Hematopoietic multipotent progenitor cell treated with erythropoietin and hydrocortisone succinate and interleukin-3 and kit ligand, for 15 days (in vitro differentiated cells): Measurements from ENCODE around the gene RBM44.
"Not testable (repeated sequence)": the region's sequence is repeated elsewhere in the genome, so short reads cannot be mapped to it uniquely, and the experiment has no call there.

Experiments used
- DNase-seq: peaks from one replicate; pipeline ENCODE4 v3.0.0-alpha.2; 2015; ENCODE audit warnings: low spot score

The RBM44 gene, protein sequence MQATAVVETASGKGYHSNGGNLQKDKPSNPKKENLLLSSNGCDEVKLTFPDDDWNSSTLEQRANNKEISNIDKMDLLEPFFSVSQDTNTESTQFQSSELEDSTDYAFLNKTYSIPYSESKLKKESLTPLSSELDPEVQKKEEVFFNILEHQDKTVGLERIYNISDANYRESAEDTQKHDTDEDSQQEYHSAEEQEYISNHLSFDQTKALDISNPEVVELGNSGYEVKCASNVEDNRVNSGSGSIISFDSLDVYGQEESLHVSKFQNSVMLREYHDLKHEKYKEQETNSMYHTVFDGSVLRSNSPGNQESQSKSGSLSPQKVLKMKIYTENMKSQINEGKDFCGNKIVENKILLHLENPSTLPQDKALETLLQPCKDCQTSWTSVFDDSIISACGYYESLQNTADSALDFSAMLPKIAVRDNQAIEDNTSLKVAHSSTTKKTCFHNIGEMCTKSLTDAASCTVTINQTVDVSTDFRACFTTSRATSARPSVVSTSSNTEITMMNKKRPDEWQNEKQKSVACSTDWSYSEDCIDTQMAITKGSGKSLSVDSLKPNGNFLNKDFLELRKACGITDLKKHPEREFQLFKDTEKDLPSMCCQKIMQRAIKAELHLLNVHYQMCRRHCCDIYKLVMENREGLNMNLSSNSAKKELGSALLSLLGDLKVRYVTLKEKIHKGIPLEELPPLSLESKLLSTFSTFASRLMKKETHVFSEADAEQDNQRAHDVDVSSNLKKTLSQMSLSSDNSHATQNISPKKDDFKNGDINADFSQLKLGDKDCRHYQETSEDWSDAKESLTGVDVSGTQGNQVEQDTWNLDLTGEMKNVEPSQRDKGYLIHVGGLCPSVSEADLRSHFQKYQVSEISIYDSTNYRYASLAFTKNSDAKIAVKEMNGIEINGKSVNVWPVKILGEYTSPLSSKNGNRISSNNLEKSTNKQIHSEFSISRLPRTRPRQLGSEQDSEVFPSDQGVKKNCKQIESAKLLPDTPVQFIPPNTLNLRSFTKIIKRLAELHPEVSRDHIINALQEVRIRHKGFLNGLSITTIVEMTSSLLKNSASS

DNA sequence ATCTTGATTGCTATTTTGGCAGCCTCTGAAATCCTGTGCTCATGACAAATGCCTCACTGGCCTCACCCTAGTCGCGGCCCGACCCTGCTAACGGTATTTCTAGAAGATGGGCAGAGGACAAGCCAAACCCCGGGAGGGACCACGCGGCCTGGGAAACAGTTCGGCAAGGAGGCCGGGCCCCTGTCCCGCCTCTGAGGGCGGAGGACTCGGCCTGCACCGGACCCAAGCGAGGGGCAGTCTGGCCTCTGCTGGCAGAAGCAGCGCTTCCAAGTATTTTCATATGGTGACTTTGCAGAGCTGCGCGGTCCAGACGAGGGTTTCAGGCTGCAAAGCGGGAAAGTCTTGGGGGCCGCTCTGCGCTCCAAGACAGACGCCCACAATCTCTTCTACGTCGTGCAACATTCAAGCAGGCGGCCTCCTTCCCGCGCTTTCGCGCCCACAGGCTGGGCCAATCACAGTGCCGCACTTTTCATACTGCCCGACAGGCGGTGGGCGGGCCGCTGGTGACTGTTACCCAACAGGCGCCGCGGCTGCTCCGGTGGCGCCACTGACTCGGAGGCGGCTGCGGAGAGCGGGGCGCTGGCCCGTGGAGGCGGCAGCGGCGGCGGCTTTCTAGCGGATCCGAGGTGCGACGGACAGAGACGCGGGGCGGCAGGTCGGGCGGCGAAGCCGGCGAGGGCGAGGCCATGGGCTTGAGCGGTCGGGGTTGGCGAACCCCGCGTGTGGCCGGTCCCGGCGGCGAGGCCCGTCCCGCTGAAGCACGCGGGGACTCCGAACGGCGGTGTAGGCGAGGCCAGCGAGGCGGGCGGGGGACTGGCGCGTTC is at the start of gene RBM44:
Gene RBM44 (plus strand): TSS at position 544 of the 824 bp plus-strand sequence. CDS start 14,831 bp downstream, outside the sequence.
- no peak for DNase-seq

DNA sequence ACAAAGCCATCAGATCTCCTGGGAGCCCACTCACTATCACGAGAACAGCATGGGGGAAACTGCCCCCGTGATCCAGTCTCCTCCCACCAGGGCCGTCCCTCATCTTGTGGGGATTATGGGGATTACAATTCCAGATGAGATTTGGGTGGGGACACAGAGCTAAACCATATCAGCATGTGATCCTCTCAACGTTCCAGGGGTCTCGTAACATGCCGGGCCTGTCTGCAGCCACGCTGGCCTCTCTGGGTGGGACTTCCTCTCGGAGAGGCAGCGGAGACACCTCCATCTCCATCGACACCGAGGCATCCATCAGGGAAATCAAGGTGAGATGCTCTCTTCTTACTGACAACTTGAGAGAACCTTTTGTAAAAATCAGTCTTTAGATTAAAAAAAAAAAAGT is 49.6 kb upstream of the RBM44 start:
- DNase-seq, result no peak

DNA sequence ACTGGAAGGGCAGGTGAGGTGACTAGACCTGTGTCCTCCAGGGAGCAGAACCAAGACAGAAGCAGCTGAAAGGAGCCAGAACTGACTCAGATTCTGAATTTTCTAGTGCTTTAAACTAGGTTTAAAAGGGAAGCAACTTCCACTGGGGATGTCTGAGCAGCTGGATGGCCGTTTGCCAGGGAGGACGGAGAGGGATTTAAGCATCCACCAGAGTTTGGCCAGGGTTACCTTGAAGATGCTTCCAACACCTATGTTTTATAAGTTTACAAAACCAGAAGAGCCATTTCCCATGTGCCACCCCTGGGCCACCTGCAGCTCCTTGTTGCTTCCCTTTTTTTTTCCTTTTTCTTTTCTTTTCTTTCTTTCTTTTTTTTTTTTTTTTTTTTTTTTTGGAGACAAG is 48.6 kb upstream of the RBM44 start:
- DNase-seq, result no peak

DNA sequence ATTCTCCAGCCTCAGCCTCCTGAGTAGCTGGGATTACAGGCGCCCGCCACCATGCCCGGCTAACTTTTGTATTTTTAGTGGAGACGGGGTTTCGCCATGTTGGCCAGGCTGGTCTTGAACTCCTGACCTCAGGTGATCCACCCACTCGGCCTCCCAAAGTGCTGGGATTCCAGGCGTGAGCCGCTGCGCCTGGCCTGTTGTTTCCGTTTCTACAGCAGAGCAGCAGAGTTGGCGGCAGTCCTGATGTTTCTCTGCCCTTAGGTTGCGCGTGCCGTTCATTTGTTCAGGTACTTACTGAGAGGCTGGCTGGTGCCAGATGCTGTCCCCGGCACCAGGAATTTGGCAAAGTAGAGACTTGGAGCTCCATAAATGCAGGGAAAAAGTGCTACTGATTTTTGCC is 48.1 kb upstream of the RBM44 start:
- not testable (repeated sequence) for DNase-seq

DNA sequence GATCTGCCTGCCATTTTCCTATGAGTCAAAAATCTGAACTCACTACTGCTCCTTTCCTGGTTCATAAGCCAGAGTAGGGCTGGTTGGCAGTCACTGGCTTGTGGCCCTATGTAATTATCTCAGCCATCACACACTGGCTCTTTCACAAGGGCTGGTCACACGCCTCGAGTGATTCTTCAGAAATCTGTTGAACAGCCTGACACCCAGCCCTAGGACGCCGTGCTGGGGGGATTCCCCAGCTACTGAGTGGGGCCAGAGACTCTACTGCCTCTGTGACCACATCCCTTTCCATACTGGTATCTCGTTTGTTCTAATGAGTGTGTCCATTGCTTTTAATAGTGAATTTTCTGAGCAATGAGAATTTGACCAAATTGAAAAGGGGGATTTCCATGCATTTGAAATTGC is 45.8 kb upstream of the RBM44 start:
- DNase-seq, result no peak

DNA sequence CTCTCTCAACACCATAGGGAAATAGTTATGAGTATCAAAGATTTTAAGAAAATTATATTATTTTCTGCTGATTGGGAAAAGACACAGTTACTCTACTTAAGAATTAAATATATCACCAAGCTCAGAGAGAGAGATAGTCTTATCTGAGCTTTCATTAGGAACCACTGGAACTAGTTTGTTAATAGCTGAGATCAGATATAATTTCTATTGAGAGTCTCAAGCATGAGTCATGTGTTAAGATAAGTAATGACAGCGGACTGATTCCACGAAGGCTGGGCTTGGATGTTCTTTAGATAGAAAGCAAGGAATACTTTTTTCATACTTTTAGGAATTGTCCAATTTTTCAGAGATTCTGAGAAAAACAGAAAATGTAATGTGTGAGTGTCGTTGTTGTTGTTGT is 44.4 kb upstream of the RBM44 start:
- no peak for DNase-seq

DNA sequence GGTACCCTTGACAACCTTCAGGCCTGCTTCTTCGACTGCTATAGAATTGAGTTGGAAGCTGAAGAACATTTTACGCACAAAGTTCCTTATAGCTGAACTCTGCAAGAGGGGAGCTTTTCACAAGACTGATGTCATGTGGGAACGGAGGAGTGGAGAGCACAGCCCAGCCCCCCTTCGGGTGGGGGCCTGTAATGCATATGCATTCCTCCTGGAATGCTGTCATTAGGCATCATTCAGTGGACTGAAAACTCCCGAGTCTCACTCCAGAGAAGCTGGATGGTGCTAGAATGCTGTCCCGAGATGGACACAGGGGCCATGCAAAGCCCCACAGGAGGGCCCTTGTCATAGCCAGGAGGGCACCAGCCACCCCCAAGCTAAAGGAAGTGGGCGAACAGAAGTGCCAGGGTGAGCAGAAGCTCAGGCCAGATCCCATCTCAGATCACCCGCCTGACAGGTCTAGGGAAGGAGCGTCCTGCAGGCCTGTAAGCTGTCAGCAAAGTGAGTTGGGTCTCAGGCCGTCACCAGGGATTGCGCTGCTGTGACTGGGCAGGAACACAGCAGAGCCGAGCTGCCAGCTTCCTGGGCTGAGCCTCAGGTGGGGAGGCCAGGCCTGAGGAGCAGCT is 43.8 kb upstream of the RBM44 start:
- DNase-seq, result no peak

DNA sequence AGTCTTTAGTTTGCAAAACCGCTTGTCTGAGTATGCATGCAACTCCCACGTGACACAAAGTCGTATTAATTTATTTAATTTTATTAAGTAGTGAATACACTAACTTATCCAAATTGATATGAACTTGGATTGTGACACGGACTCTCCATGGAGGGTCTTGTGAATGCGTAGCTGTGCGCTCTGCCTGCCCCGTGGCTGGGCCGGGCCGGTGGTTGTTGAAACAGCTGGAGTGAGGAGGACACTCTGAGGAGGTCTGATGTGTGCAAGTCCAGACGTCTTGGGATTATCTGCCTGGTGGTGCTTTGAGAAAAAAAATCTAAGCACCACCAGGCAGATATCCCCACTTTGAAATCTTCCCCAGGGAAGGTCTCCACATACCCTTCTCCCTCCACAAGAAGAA is 41.0 kb upstream of the RBM44 start:
- no peak for DNase-seq

DNA sequence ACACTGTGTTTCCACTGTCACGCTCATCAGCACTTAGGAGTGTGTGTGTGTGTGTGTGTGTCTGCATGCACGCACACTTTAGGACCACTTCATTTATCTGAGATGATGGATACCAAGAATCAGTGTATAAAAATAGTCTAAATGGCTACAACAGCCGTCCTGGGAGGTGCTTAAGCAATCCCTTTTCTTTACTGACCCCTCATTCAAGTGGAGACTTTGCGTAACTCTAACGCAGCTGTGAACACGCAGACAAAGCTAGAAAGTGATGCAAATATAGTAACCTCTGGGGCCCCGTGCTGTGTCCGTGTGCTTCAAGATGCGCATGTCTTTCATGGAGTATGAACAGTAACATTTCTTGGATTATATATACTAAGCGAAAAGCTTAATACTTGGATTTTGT is 40.4 kb upstream of the RBM44 start:
- DNase-seq, result no peak

DNA sequence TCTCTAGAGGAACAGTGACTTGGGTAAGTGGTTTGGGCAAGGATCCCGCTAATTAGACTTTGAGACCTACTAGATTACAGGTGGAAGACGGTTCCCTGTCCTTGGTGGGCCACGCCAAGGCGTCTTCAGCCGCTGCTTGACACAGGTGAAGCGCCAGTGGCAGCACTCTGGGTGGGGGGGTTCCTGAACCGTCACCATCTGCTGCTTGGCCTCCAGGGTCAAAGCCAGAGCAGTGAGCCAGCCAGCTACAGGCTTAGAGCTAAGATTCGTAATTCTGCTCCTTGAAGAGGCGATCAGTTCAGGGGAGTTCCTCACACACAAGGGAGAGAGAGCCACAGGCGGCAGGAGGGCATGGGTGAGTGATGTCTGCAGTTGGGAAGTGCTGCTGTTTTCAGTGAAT is 39.4 kb upstream of the RBM44 start:
- DNase-seq, result no peak

- DNase-seq, result no peak
Observed at GRCh38 chr2:237760506-237761502, 37.8 kb upstream of the RBM44 start.

DNA sequence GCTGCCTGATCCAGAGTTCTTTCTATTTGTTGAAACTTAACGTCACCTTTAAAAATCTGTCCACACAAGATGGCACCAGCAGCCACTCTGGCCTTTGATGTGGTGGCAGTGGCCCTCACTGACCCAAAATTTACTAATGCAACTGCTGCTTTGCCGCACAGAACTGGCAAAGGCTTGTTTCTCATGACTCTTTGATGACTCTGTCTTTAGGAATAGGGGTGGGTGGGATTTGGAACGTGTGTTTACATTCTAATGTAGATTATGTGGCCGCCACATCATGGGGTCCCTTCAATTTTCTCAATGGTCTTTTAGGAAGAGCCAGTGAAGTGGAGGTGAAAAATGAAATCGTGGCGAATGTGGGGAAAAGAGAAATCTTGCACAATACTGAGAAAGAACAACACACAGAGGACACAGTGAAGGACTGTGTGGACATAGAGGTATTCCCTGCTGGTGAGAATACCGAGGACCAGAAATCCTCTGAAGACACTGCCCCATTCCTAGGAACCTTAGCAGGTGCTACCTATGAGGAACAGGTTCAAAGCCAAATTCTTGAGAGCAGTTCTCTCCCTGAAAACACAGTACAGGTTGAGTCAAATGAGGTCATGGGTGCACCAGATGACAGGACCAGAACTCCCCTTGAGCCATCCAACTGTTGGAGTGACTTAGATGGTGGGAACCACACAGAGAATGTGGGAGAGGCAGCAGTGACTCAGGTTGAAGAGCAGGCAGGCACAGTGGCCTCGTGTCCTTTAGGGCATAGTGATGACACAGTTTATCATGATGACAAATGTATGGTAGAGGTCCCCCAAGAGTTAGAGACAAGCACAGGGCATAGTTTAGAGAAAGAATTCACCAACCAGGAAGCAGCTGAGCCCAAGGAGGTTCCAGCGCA is 36.0 kb upstream of the RBM44 start:
- DNase-seq, result not testable (repeated sequence)

- no peak for DNase-seq
Observed at GRCh38 chr2:237763812-237764211, 34.8 kb upstream of the RBM44 start.

- DNase-seq, result not testable (repeated sequence)
Observed at GRCh38 chr2:237765122-237765521, 33.5 kb upstream of the RBM44 start.

DNA sequence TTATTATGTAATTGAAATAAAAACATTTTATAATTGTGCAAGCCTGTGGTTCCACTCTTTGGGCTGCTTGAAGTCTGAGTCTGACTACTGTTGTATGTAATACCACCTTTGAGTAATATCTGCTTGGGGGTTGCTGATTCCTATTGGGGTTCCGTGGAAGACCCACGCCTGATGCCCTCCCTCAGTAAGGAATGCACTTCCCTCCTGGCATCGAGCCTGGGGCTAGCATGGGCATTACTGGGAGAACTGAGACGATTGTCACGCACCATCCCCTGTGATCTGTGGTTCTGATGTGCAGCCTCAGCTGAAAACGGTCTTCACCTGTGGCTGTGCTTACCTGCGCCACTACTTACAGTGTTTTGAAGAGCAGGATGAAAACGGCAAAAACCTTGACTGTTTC is 32.7 kb upstream of the RBM44 start:
- no peak for DNase-seq

DNA sequence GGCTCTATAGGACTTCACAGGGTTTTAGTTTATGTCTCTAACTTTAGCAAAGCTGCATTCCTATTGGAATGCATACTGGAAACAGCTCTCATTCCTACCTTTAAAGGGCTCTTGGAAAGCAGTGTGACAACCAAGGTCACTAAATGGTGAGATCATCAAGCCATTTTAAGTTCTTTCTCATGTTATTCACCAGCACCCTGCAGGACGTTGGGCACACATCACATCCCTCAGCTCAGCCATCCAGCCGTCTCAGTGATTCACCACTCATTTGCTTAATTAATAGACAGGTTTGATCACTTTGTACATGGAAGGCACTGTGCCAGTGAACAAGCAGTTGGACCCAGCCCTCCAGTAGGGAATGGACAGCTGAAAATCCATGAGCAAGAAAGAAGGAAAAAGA is 32.2 kb upstream of the RBM44 start:
- no peak for DNase-seq

DNA sequence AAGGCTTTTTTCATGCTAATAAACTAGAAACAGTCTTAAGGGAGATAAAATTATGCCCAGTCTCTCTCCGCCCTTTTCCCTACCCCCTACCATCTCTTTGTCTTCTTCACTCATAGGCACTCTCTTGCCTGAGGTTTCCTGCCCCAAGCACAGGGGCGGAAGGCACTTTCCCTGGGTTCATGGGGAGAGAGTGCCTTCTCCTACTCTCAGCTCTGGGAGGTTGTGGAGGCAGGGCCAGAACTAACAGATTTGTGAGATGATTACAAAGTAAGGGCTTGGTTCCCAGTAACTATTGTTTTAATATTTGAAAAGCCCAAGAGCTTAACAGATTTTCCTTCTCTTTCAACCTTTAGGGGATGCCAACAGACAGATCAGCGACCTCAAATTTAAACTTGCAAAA is 26.1 kb upstream of the RBM44 start:
- DNase-seq, result no peak

DNA sequence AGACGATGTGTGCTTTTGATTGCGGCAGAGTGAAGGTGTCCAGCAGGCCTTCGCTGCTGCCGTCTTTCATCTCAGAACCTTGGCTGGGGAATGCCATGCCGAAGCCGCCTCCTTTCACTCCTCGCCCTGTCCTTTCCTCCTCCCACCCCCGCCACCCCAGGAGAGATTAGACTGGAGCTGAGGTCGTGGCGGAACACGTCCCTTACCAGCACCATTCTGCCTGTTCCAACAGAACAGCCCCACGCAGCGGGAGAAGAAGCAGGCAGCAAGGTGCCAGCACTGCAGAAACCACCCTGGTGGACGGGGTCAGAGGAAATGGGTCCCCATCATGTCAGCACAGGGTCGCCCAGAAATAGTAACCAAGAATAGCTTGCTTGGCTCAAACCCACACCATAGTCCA is 24.8 kb upstream of the RBM44 start:
- DNase-seq, result no peak
